Liver (tissue), 9 donors: ENCODE results near the gene TOPAZ1. TPM values are rescaled to one million over a fixed set of nuclear protein-coding genes. Genes with fewer than 3 reads are reported as not detected.

Experiments
- DNase-seq: peaks from one replicate; pipeline ENCODE4 v3.0.0-alpha.2; 2017; ENCODE audit warnings: low spot score
- H3K27ac ChIP-seq, 2 donors: one replicate each; pipeline ENCODE4 v1.7.0; 2013; ENCODE audit warnings: inconsistent platforms in 2 of 2, low read length in 2 of 2, control low read depth in 1 of 2, low read depth in 1 of 2, mild to moderate bottlenecking in 1 of 2
- H3K27me3 ChIP-seq, 4 donors: one replicate each; pipeline versions ENCODE4 v1.6.1 to v1.7.0; 2013; ENCODE audit warnings: low read length in 3 of 4, inconsistent platforms in 1 of 4, mild to moderate bottlenecking in 1 of 4, moderate library complexity in 1 of 4; ENCODE audit not compliant: control insufficient read depth in 4 of 4, insufficient read depth in 4 of 4
- H3K36me3 ChIP-seq, 4 donors: one replicate each; pipeline versions ENCODE4 v1.6.1 to v1.7.0; 2013; ENCODE audit warnings: low read length in 3 of 4, mild to moderate bottlenecking in 3 of 4, low read depth in 1 of 4, moderate library complexity in 1 of 4; ENCODE audit not compliant: control insufficient read depth in 4 of 4, insufficient read depth in 3 of 4
- H3K4me1 ChIP-seq, 4 donors: one replicate each; pipeline versions ENCODE4 v1.6.1 to v1.7.0; 2013; ENCODE audit warnings: low read length in 3 of 4, mild to moderate bottlenecking in 3 of 4, moderate library complexity in 1 of 4; ENCODE audit not compliant: control insufficient read depth in 4 of 4, insufficient read depth in 4 of 4
- H3K4me3 ChIP-seq, 3 donors: one replicate each; pipeline versions ENCODE4 v1.6.1 to v1.7.0; 2013; ENCODE audit warnings: low read length in 3 of 3, control low read depth in 1 of 3, low read depth in 1 of 3, mild to moderate bottlenecking in 1 of 3
- H3K9ac ChIP-seq, 2 donors: one replicate each; pipeline ENCODE4 v1.7.0; 2013; ENCODE audit warnings: low read length in 2 of 2, mild to moderate bottlenecking in 2 of 2, moderate library complexity in 2 of 2, control low read depth in 1 of 2, low read depth in 1 of 2
- H3K9me3 ChIP-seq, 4 donors: one replicate each; pipeline versions ENCODE4 v1.6.1 to v1.7.0; 2013; ENCODE audit warnings: low read length in 3 of 4; ENCODE audit not compliant: control insufficient read depth in 4 of 4
- EGR1 ChIP-seq, 2 donors: IDR thresholded peaks; 2 replicates each; pipeline ENCODE4 v1.6.1; 2016 to 2018; ENCODE audit warnings: antibody characterized with exemption in 2 of 2, low read depth in 2 of 2
- FOXA1 ChIP-seq: IDR thresholded peaks from 2 replicates; pipeline ENCODE4 v1.6.1; 2016; ENCODE audit warnings: antibody characterized with exemption
- FOXA2 ChIP-seq: IDR thresholded peaks from 2 replicates; pipeline ENCODE4 v1.6.1; 2016; ENCODE audit warnings: antibody characterized with exemption
- GABPA ChIP-seq, 2 donors: IDR thresholded peaks in 1 of 2; conservative IDR thresholded peaks in 1 of 2; 2 replicates each; pipeline ENCODE4 v1.6.1; 2016; ENCODE audit warnings: antibody characterized with exemption in 2 of 2, mild to moderate bottlenecking in 1 of 2, moderate library complexity in 1 of 2
- HNF4A ChIP-seq, 2 donors: conservative IDR thresholded peaks; 2 replicates each; pipeline ENCODE4 v1.6.1; 2016; ENCODE audit warnings: antibody characterized with exemption in 2 of 2, mild to moderate bottlenecking in 2 of 2
- HNF4G ChIP-seq: IDR thresholded peaks from 2 replicates; pipeline ENCODE4 v1.6.1; 2016; ENCODE audit warnings: antibody characterized with exemption
- JUND ChIP-seq, 2 donors: IDR thresholded peaks; 2 replicates each; pipeline ENCODE4 v1.6.1; 2016; ENCODE audit warnings: antibody characterized with exemption in 2 of 2
- NR2F2 ChIP-seq: IDR thresholded peaks from 2 replicates; pipeline ENCODE4 v1.6.1; 2016; ENCODE audit warnings: antibody characterized with exemption
- RAD21 ChIP-seq, 2 donors: IDR thresholded peaks; 2 replicates each; pipeline ENCODE4 v1.6.1; 2016; ENCODE audit warnings: antibody characterized with exemption in 2 of 2, mild to moderate bottlenecking in 2 of 2
- RXRA ChIP-seq, 2 donors: IDR thresholded peaks; 2 replicates each; pipeline ENCODE4 v1.6.1; 2017 to 2018; ENCODE audit warnings: antibody characterized with exemption in 2 of 2, mild to moderate bottlenecking in 1 of 2
- SP1 ChIP-seq: IDR thresholded peaks from 2 replicates; pipeline ENCODE4 v1.6.1; 2018; ENCODE audit warnings: antibody characterized with exemption, mild to moderate bottlenecking
- TAF1 ChIP-seq: conservative IDR thresholded peaks from 2 replicates; pipeline ENCODE4 v1.6.1; 2016; ENCODE audit warnings: antibody characterized with exemption, mild to moderate bottlenecking
- YY1 ChIP-seq: IDR thresholded peaks from 2 replicates; pipeline ENCODE4 v1.6.1; 2016; ENCODE audit warnings: antibody characterized with exemption, mild to moderate bottlenecking
- WGBS: extraction: QIAGEN DNeasy Blood & Tissue Kit; methylation state at CpG from one replicate; pipeline ENCODE4 v1.1.7; 2013; 5-methylcytosine and 5-hydroxymethylcytosine counted together
- polyA plus RNA-seq, 2 donors: library from polyadenylated mRNA; stranded (reverse) in 1 of 2; unstranded in 1 of 2; fragments of 200-250 nt in 1 of 2; fragments of >200 nt in 1 of 2; fragmentation: Nextera tagmentation in 1 of 2; extraction: Ambion mirVana in 1 of 2; gene quantifications; one replicate each; pipeline versions ENCODE4 v1.2.1 to v1.2.3, GENCODE V29; 2013 to 2015
- total RNA-seq, 2 donors: library from RNA; depleted of rRNA; stranded (reverse); fragments of >200 nt; gene quantifications; one replicate each; pipeline ENCODE4 v1.2.3, GENCODE V29; 2014
- TF ChIP-seq, protein P1 (sequence below): IDR thresholded peaks from 2 replicates; pipeline ENCODE4 v1.6.1; 2016; ENCODE audit warnings: antibody characterized with exemption
- TF ChIP-seq, protein P2 (sequence below): IDR thresholded peaks from 2 replicates; pipeline ENCODE4 v1.6.1; 2016; ENCODE audit warnings: antibody characterized with exemption
- TF ChIP-seq, protein P3 (sequence below): IDR thresholded peaks from 2 replicates; pipeline ENCODE4 v1.6.1; 2016; ENCODE audit warnings: antibody characterized with exemption
- TF ChIP-seq, protein P4 (sequence below): IDR thresholded peaks from 2 replicates; pipeline ENCODE4 v1.6.1; 2016; ENCODE audit warnings: antibody characterized with exemption, mild to moderate bottlenecking
- TF ChIP-seq, protein P5 (sequence below): fragments of 150-350 bp; IDR thresholded peaks from 2 replicates; pipeline ENCODE4 v1.5.1; 2017; ENCODE audit warnings: improper control_type of control experiment, low read depth, low read length; ENCODE audit not compliant: missing input control
- donor health status: healthy.
- donor health status: healthy.
- donor health status: healthy.
- donor health status: healthy.
- donor health status: healthy.

Gene TOPAZ1
- total and polyA plus RNA-seq, 4 donors: not detected

DNA sequence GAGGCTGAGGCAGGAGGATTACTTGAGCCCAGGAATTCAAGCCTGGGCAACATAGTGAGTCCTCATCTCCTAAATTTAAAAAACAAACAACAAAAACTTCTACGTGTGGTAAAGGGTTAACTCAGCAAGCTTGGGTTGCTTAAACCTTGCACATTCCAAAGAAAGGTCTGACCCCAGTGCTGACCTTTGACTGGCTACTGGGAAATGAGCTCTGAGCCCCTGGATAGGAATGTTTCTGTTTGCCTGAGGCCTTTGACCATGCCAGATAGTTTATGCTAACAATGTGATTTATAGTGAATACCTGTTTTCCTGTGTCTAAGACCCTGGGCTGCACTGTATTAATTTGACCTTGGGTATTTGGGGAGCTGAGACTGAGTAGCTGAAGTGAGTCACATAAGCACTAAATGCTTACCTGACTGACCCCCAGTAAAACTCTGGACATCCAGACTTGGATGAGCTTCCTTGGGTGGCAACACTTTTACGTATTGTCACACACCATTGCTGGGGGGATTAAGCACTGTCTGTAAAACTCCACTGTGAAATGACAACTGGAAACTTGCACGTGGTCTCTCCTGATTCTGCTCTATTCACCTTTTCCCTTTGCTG, 117.6 kb downstream of the TOPAZ1 start (continued):
- TF ChIP-seq, protein P1, sequence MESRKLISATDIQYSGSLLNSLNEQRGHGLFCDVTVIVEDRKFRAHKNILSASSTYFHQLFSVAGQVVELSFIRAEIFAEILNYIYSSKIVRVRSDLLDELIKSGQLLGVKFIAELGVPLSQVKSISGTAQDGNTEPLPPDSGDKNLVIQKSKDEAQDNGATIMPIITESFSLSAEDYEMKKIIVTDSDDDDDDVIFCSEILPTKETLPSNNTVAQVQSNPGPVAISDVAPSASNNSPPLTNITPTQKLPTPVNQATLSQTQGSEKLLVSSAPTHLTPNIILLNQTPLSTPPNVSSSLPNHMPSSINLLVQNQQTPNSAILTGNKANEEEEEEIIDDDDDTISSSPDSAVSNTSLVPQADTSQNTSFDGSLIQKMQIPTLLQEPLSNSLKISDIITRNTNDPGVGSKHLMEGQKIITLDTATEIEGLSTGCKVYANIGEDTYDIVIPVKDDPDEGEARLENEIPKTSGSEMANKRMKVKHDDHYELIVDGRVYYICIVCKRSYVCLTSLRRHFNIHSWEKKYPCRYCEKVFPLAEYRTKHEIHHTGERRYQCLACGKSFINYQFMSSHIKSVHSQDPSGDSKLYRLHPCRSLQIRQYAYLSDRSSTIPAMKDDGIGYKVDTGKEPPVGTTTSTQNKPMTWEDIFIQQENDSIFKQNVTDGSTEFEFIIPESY: peak; percentile 39
- TF ChIP-seq FOXA1 (no peak), EGR1 (IDR thresholded peaks at IDR 0.05; ENCODE audit: low read depth in 2 of 2) (no peak), HNF4A (conservative IDR thresholded peaks at IDR 0.05) (peak; percentile 88 to 89), GABPA (IDR thresholded peaks at IDR 0.05 in 1 of 2, conservative IDR thresholded peaks at IDR 0.05 in 1 of 2) (no peak), SP1 (peak; percentile 76), RXRA (IDR thresholded peaks at IDR 0.05) (peak; percentile 89 to 91), RAD21 (IDR thresholded peaks at IDR 0.05) (peak; percentile 24 to 50), NR2F2 (peak; percentile 97), TAF1 (no peak)
- TF ChIP-seq, protein P2, sequence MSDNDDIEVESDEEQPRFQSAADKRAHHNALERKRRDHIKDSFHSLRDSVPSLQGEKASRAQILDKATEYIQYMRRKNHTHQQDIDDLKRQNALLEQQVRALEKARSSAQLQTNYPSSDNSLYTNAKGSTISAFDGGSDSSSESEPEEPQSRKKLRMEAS: no peak
- TF ChIP-seq, protein P3, sequence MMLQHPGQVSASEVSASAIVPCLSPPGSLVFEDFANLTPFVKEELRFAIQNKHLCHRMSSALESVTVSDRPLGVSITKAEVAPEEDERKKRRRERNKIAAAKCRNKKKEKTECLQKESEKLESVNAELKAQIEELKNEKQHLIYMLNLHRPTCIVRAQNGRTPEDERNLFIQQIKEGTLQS: no peak

DNA sequence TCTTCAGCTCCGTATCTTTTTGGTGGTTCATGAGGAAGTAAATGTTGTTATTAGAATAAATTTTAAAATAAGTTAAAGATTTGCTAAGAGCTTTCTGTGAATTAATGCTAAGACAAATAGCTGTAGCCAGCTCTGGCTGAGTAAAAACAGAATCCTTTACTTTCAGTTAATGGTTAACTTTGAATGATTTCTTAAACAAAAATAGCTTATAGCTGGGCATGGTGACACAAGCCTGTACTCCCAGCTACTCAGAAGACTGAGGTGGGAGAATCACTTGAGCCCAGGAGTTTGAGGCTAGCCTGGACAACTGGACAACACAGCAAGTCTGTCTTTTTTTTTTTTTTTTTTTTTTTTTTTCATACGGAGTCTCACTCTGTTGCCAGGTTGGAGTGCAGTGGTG, 121.9 kb downstream of the TOPAZ1 start:
- 35% methylated on average over 2 of the region's 2 CpGs for WGBS
- Histone ChIP-seq H3K27ac (peak overlapping the region in 1 of 2 donors; percentile 40), H3K4me3 (no peak overlapping the region), H3K9me3 (no peaks in the 10 kb centered on the region), H3K9ac (peak overlapping the region; percentile 32 to 38), H3K27me3 (no peaks in the 10 kb centered on the region), H3K4me1 (peaks cover 6 to 46% (median 37%) of the 10 kb centered on the region in 4 donors), H3K36me3 (peaks cover 0 to 10% (median 3%) of the 10 kb centered on the region in 4 donors)
- TF ChIP-seq FOXA1 (peak; percentile 26), JUND (IDR thresholded peaks at IDR 0.05) (peak; percentile 35 to 41), SP1 (peak; percentile 43), NR2F2 (no peak), HNF4A (conservative IDR thresholded peaks at IDR 0.05) (peak; percentile 39 to 45), GABPA (IDR thresholded peaks at IDR 0.05 in 1 of 2, conservative IDR thresholded peaks at IDR 0.05 in 1 of 2) (no peak), RXRA (IDR thresholded peaks at IDR 0.05) (peak; percentile 29 to 38), YY1 (peak; percentile 53), FOXA2 (no peak), EGR1 (IDR thresholded peaks at IDR 0.05; ENCODE audit: low read depth in 2 of 2) (no peak), HNF4G (no peak), RAD21 (IDR thresholded peaks at IDR 0.05) (no peak), TAF1 (peak; percentile 48)
- TF ChIP-seq, protein P3: no peak
- TF ChIP-seq, protein P1: no peak
- TF ChIP-seq, protein P2: peak; percentile 16
- TF ChIP-seq, protein P4, sequence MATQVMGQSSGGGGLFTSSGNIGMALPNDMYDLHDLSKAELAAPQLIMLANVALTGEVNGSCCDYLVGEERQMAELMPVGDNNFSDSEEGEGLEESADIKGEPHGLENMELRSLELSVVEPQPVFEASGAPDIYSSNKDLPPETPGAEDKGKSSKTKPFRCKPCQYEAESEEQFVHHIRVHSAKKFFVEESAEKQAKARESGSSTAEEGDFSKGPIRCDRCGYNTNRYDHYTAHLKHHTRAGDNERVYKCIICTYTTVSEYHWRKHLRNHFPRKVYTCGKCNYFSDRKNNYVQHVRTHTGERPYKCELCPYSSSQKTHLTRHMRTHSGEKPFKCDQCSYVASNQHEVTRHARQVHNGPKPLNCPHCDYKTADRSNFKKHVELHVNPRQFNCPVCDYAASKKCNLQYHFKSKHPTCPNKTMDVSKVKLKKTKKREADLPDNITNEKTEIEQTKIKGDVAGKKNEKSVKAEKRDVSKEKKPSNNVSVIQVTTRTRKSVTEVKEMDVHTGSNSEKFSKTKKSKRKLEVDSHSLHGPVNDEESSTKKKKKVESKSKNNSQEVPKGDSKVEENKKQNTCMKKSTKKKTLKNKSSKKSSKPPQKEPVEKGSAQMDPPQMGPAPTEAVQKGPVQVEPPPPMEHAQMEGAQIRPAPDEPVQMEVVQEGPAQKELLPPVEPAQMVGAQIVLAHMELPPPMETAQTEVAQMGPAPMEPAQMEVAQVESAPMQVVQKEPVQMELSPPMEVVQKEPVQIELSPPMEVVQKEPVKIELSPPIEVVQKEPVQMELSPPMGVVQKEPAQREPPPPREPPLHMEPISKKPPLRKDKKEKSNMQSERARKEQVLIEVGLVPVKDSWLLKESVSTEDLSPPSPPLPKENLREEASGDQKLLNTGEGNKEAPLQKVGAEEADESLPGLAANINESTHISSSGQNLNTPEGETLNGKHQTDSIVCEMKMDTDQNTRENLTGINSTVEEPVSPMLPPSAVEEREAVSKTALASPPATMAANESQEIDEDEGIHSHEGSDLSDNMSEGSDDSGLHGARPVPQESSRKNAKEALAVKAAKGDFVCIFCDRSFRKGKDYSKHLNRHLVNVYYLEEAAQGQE: no peak
- TF ChIP-seq, protein P5, sequence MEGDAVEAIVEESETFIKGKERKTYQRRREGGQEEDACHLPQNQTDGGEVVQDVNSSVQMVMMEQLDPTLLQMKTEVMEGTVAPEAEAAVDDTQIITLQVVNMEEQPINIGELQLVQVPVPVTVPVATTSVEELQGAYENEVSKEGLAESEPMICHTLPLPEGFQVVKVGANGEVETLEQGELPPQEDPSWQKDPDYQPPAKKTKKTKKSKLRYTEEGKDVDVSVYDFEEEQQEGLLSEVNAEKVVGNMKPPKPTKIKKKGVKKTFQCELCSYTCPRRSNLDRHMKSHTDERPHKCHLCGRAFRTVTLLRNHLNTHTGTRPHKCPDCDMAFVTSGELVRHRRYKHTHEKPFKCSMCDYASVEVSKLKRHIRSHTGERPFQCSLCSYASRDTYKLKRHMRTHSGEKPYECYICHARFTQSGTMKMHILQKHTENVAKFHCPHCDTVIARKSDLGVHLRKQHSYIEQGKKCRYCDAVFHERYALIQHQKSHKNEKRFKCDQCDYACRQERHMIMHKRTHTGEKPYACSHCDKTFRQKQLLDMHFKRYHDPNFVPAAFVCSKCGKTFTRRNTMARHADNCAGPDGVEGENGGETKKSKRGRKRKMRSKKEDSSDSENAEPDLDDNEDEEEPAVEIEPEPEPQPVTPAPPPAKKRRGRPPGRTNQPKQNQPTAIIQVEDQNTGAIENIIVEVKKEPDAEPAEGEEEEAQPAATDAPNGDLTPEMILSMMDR: no peak
- no peak for DNase-seq
